ENCODE data around the gene AMBRA1.

DNA sequence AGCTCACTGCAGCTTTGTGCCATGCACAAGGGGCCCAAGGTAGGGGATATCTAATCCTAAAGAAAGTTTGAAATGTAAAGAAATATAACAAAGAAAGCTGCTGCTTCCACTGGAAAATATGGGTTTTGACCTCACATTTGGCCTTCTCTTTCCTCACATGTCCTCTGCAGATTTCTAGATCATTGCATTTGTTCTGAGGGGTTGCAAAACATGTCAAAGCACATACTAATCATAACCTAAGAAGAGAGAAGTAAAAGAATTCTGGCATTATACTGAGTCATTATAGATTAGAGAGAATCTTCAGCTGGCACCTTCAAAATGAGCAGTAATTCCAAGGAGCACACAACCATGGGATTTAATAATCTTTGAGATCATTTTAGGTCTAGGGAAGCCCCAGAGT, 109.7 kb downstream of the AMBRA1 start:
- TF ChIP-seq CTCF (IDR thresholded peaks at IDR 0.05; ENCODE audit: borderline replicate concordance, extremely low read depth, low read length, poor library complexity, severe bottlenecking) (no peak), EZH2 (IDR thresholded peaks at IDR 0.05; ENCODE audit: borderline replicate concordance, low read depth, low read length, severe bottlenecking) (no peak)
